Activated CD4-positive, alpha-beta T cell treated with anti-CD3 and anti-CD28 coated beads for 36 hours (primary cell): ENCODE measurements around the gene RESF1. TPM values are rescaled to one million over a fixed set of nuclear protein-coding genes. Genes with fewer than 3 reads are reported as not detected.

Source experiments
- ATAC-seq: fragments of 200-7000 bp; cut with Tn5 transposase; one replicate; pipeline ENCODE4 v1.10.0; 2021; ENCODE audit warnings: mild to moderate bottlenecking, moderate library complexity
- CTCF ChIA-PET: fragments of 350-600 bp; sonication (Branson Sonifier 250); formaldehyde crosslinking; loops from one replicate; lab custom pipeline; 2021; ENCODE audit warnings: antibody characterized with exemption; lab: Charles Lee
- POLR2A ChIA-PET: fragments of 350-600 bp; sonication (Branson Sonifier 250); formaldehyde crosslinking; loops from one replicate; lab custom pipeline; 2021; ENCODE audit warnings: antibody characterized with exemption, inconsistent platforms; lab: Charles Lee
- DNase-seq: peaks from one replicate; pipeline ENCODE4 v3.0.0-alpha.2; 2020
- H3K27ac Mint-ChIP-seq: one replicate; pipeline ENCODE4 v1.8.0; 2021; ENCODE audit warnings: mixed read lengths
- H3K27me3 Mint-ChIP-seq: one replicate; pipeline ENCODE4 v1.8.0; 2021; ENCODE audit warnings: mixed read lengths
- H3K36me3 Mint-ChIP-seq: one replicate; pipeline ENCODE4 v1.8.0; 2021; ENCODE audit warnings: low read depth, mixed read lengths
- H3K4me1 Mint-ChIP-seq: one replicate; pipeline ENCODE4 v1.8.0; 2021; ENCODE audit warnings: mixed read lengths
- H3K4me3 Mint-ChIP-seq: one replicate; pipeline ENCODE4 v1.8.0; 2021; ENCODE audit warnings: mild to moderate bottlenecking, moderate library complexity, mixed read lengths
- H3K9me3 Mint-ChIP-seq: one replicate; pipeline ENCODE4 v1.8.0; 2021; ENCODE audit warnings: low read depth, mixed read lengths
- intact Hi-C, 2 experiments: fragments of 100-400 bp; cut with DNase I in 1 of 2; cut with micrococcal nuclease in 1 of 2; formaldehyde crosslinking; loops; one replicate each; pipeline versions ENCODE4 v1.14.2 to v1.15.1; 2022 to 2024; cut with DNase I, micrococcal nuclease
- total RNA-seq, 2 experiments: library from RNA; stranded (reverse); gene quantifications; one replicate each; pipeline ENCODE4 v1.2.3, GENCODE V29; 2021

The RESF1 gene
- total RNA-seq, 2 experiments from 2014 or later = 52.0 to 78.8 TPM

GRCh38 chr12:31962076-31962475 lies 2.9 kb downstream of the RESF1 start:
- ATAC-seq (no peak), DNase-seq (no peak)
- Mint-ChIP-seq H3K9me3 (peaks cover 13% of the 10 kb centered on the region), H3K4me3 (peak overlapping the region; percentile 89), H3K4me1 (peaks cover 79% of the 10 kb centered on the region), H3K27me3 (no peaks in the 10 kb centered on the region), H3K36me3 (peaks cover 68% of the 10 kb centered on the region), H3K27ac (peak overlapping the region; percentile 97)
- ChIA-PET POLR2A (interaction anchor here (0.7 kb wide), 1 partner anchor 29 kb away, joined by 3 read pairs; no protein-coding TSS in a partner anchor), CTCF (interaction anchor here (1.0 to 1.1 kb wide), 2 partner anchors 201 to 309 kb away, joined by 3 to 4 read pairs; no protein-coding TSS in a partner anchor)
- intact Hi-C loops = loop anchor here (5.0 to 10.0 kb wide), 5 partner anchors 65 to 723 kb away; partner anchors contain the start of genes DNM1L (in 1 of the 2) and SINHCAF (in 1 of the 2)

- H3K4me1 Mint-ChIP-seq = peaks cover 78% of the 10 kb centered on the region
- H3K27ac Mint-ChIP-seq = peak overlapping the region; percentile 85
- H3K36me3 Mint-ChIP-seq = peaks cover 75% of the 10 kb centered on the region
- no peaks in the 10 kb centered on the region for H3K27me3 Mint-ChIP-seq
- intact Hi-C loops = loop anchor here (5.0 to 10.0 kb wide), 5 partner anchors 63 to 721 kb away; partner anchors contain the start of genes DNM1L (in 1 of the 2) and SINHCAF (in 1 of the 2)
- POLR2A ChIA-PET = no interaction called here
- H3K4me3 Mint-ChIP-seq = peak overlapping the region; percentile 57
- ATAC-seq = no peak
- CTCF ChIA-PET = no interaction called here
- no peak for DNase-seq
- peaks cover 13% of the 10 kb centered on the region for H3K9me3 Mint-ChIP-seq
Measured at GRCh38 chr12:31964280-31964679, 5.1 kb downstream of the RESF1 start.

- ATAC-seq = peak; percentile 14
- Mint-ChIP-seq H3K4me3 (peak overlapping the region; percentile 57), H3K27ac (peak overlapping the region; percentile 85), H3K36me3 (peaks cover 80% of the 10 kb centered on the region), H3K9me3 (peaks cover 13% of the 10 kb centered on the region), H3K4me1 (peaks cover 82% of the 10 kb centered on the region), H3K27me3 (no peaks in the 10 kb centered on the region)
- CTCF ChIA-PET = no interaction called here
- POLR2A ChIA-PET = no interaction called here
- intact Hi-C loops = loop anchor here (10.0 kb wide), 4 partner anchors 340 to 720 kb away; partner anchors contain the start of genes DNM1L (in 1 of the 2) and SINHCAF (in 1 of the 2)
- peak; percentile 36 for DNase-seq
Measured at GRCh38 chr12:31965090-31965489, 5.9 kb downstream of the RESF1 start.

- Mint-ChIP-seq H3K9me3 (peaks cover 16% of the 10 kb centered on the region), H3K4me3 (peak overlapping the region; percentile 45), H3K4me1 (peaks cover 74% of the 10 kb centered on the region), H3K36me3 (peaks cover 86% of the 10 kb centered on the region), H3K27ac (peak overlapping the region; percentile 85), H3K27me3 (no peaks in the 10 kb centered on the region)
- intact Hi-C loops = loop anchor here (10.0 kb wide), 4 partner anchors 338 to 718 kb away; partner anchors contain the start of genes DNM1L (in 1 of the 2) and SINHCAF (in 1 of the 2)
- DNase-seq (peak; percentile 16), ATAC-seq (peak; percentile 57)
- CTCF ChIA-PET = interaction anchor here (0.6 to 1.5 kb wide), 2 partner anchors 11 to 94 kb away, joined by 5 read pairs; no protein-coding TSS in a partner anchor
- POLR2A ChIA-PET = no interaction called here
Measured at GRCh38 chr12:31966558-31967205, 7.5 kb downstream of the RESF1 start.

- Mint-ChIP-seq H3K4me3 (peak overlapping the region; percentile 40), H3K9me3 (peaks cover 19% of the 10 kb centered on the region), H3K4me1 (peaks cover 65% of the 10 kb centered on the region), H3K36me3 (peaks cover 86% of the 10 kb centered on the region), H3K27ac (peak overlapping the region; percentile 86), H3K27me3 (no peaks in the 10 kb centered on the region)
- ATAC-seq (no peak), DNase-seq (no peak)
- POLR2A ChIA-PET = interaction anchor here (0.6 kb wide), 1 partner anchor 229 kb away, joined by 4 read pairs; no protein-coding TSS in a partner anchor
- CTCF ChIA-PET = no interaction called here
- intact Hi-C loops = loop anchor here (10.0 kb wide), 4 partner anchors 337 to 717 kb away; partner anchors contain the start of genes DNM1L (in 1 of the 2) and SINHCAF (in 1 of the 2)
Measured at GRCh38 chr12:31967539-31967938, 8.3 kb downstream of the RESF1 start.

DNA sequence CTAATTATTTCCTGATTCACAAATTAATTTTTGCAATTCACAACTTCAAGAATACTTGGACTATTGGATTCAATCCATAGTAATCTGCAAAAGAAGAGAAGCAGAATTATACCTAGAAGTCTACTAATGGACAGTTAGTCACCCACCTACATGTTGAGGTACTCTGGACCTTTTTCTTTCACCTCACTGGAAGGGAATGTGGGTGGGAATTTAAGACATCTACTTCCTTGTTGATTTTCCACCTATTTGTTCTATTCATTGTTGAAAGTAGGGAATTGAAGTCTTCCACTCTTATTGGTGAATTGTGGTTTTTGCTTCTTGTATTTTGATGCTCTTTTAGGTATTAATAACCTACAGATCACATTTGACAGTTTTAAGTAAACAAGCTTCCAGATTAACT lies 11.0 kb downstream of the RESF1 start:
- ATAC-seq (no peak), DNase-seq (no peak)
- H3K36me3 Mint-ChIP-seq = peaks cover 88% of the 10 kb centered on the region
- no peaks in the 10 kb centered on the region for H3K27me3 Mint-ChIP-seq
- intact Hi-C loops = no loop called here
- CTCF ChIA-PET = interaction anchor here (1.3 to 1.4 kb wide), 2 partner anchors 10 to 16 kb away, joined by 3 to 4 read pairs; no protein-coding TSS in a partner anchor
- H3K4me1 Mint-ChIP-seq = peaks cover 39% of the 10 kb centered on the region
- POLR2A ChIA-PET = interaction anchor here (0.9 kb wide), 1 partner anchor 10 kb away, joined by 3 read pairs; no protein-coding TSS in a partner anchor
- peaks cover 24% of the 10 kb centered on the region for H3K9me3 Mint-ChIP-seq
- no peak overlapping the region for H3K4me3 Mint-ChIP-seq
- peak overlapping the region; percentile 75 for H3K27ac Mint-ChIP-seq

DNA sequence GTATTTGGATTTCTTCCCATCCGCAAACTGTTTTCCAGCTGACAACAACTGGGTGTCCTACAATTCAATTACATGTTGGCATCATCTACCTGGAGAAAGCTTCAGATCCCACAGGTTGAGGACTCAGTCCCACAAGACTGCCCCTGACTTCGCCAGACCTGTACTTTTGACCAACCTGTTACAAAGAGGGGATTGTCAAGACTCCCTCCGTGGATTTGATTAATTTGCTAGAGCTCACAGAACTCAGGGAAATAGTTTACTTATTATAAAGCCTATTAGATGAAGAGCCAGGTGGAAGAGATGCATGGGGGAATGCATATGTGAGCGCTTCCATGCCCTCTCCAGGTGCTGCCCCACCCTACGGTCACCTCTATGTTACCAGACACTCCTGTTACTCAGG lies 14.6 kb downstream of the RESF1 start:
- no peak for ATAC-seq

DNA sequence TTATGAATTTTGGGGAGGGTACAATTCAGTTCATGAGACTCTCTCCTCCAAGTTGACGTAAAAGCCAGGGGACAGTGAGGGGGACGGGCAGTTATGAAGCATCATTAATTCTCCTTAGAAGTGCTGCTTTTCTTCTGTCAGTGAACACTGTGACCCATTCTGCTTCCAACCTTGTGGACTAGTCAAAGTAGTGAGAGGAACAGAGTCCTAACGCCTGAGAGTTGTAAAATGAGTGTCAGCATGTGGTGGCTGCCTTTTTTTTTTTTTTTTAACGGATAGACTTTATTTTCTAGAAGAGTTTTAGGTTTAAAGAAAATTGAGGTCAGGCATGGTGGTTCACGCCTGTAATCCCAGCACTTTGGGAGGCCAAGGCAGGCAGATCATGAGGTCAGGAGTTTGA lies 15.5 kb downstream of the RESF1 start:
- peaks cover 35% of the 10 kb centered on the region for H3K9me3 Mint-ChIP-seq
- no peak overlapping the region for H3K4me3 Mint-ChIP-seq
- CTCF ChIA-PET = interaction anchor here (0.9 kb wide), 1 partner anchor 17 kb away, joined by 3 read pairs; no protein-coding TSS in a partner anchor
- POLR2A ChIA-PET = no interaction called here
- H3K4me1 Mint-ChIP-seq = peaks cover 3% of the 10 kb centered on the region
- peaks cover 96% of the 10 kb centered on the region for H3K36me3 Mint-ChIP-seq
- intact Hi-C loops = no loop called here
- H3K27ac Mint-ChIP-seq = no peak overlapping the region
- no peak for DNase-seq
- H3K27me3 Mint-ChIP-seq = no peaks in the 10 kb centered on the region
- ATAC-seq = no peak

More for the DNA sequence above, 14.6 kb downstream of the RESF1 start:
- H3K27ac Mint-ChIP-seq = no peak overlapping the region
- H3K4me1 Mint-ChIP-seq = peaks cover 7% of the 10 kb centered on the region
- POLR2A ChIA-PET = no interaction called here
- H3K4me3 Mint-ChIP-seq = no peak overlapping the region
- intact Hi-C loops = loop anchor here in 1 of 2 experiments (1.0 kb wide), 1 partner anchor 9 kb away; no protein-coding TSS in a partner anchor
- DNase-seq = no peak
- no peaks in the 10 kb centered on the region for H3K27me3 Mint-ChIP-seq
- H3K9me3 Mint-ChIP-seq = peaks cover 35% of the 10 kb centered on the region
- CTCF ChIA-PET = no interaction called here
- peaks cover 92% of the 10 kb centered on the region for H3K36me3 Mint-ChIP-seq

DNA sequence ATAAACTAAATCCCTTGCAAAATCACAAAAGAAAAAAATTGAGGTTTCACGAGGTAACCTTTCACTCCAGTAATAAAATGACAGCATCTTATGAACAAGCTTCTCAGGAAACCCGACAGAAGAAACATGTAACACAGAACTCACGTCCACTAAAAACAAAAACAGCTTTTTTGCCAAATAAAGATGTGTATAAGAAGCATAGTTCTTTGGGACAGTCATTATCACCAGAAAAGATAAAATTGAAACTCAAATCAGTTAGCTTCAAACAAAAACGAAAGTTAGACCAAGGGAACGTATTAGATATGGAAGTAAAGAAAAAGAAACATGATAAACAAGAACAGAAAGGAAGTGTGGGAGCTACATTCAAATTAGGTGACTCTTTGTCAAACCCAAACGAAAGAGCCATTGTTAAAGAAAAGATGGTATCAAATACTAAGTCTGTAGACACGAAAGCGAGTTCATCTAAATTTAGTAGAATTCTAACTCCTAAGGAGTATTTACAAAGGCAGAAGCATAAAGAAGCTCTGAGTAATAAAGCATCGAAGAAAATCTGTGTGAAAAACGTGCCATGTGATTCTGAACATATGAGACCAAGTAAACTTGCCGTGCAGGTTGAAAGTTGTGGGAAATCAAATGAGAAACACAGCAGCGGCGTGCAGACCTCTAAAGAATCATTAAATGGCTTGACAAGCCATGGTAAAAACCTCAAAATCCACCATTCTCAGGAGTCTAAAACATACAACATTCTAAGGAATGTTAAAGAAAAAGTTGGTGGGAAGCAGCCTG lies 25.8 kb downstream of the RESF1 start:
- peaks cover 60% of the 10 kb centered on the region for H3K9me3 Mint-ChIP-seq
- POLR2A ChIA-PET = interaction anchor here (1.3 kb wide), 1 partner anchor 26 kb away, joined by 5 read pairs; the partner anchor contains the start of gene RESF1
- peaks cover 94% of the 10 kb centered on the region for H3K36me3 Mint-ChIP-seq
- intact Hi-C loops = loop anchor here in 1 of 2 experiments (5.0 kb wide), 1 partner anchor 42 kb away; no protein-coding TSS in a partner anchor
- CTCF ChIA-PET = interaction anchor here (0.8 to 1.4 kb wide), 5 partner anchors 25 to 687 kb away, joined by 3 to 4 read pairs (median 3); partner anchors contain the start of gene RESF1
- peak overlapping the region; percentile 50 for H3K4me3 Mint-ChIP-seq
- DNase-seq (no peak), ATAC-seq (peak; percentile 71)
- peaks cover 67% of the 10 kb centered on the region for H3K4me1 Mint-ChIP-seq
- peak overlapping the region; percentile 86 for H3K27ac Mint-ChIP-seq
- no peaks in the 10 kb centered on the region for H3K27me3 Mint-ChIP-seq

- intact Hi-C loops = loop anchor here in 1 of 2 experiments (5.0 kb wide), 1 partner anchor 41 kb away; no protein-coding TSS in a partner anchor
- H3K4me1 Mint-ChIP-seq = peaks cover 75% of the 10 kb centered on the region
- H3K27ac Mint-ChIP-seq = peak overlapping the region; percentile 82
Measured at GRCh38 chr12:31985832-31986231, 26.6 kb downstream of the RESF1 start.

More at GRCh38 chr12:31985832-31986231, 26.6 kb downstream of the RESF1 start:
- Mint-ChIP-seq H3K4me3 (no peak overlapping the region), H3K36me3 (peaks cover 94% of the 10 kb centered on the region), H3K27me3 (no peaks in the 10 kb centered on the region), H3K9me3 (peaks cover 60% of the 10 kb centered on the region)
- no peak for ATAC-seq
- POLR2A ChIA-PET = no interaction called here
- CTCF ChIA-PET = interaction anchor here (1.0 to 1.4 kb wide), 3 partner anchors 16 to 272 kb away, joined by 3 to 4 read pairs (median 4); no protein-coding TSS in a partner anchor
- DNase-seq = no peak
